ENCODE results near the gene PCDH8. TPM values are rescaled to one million over a fixed set of nuclear protein-coding genes. Genes with fewer than 3 reads are reported as not detected.

The PCDH8 gene
- total RNA-seq, 4 donors from 2014 or later: 0.04 to 0.84 TPM; not detected in 2

DNA sequence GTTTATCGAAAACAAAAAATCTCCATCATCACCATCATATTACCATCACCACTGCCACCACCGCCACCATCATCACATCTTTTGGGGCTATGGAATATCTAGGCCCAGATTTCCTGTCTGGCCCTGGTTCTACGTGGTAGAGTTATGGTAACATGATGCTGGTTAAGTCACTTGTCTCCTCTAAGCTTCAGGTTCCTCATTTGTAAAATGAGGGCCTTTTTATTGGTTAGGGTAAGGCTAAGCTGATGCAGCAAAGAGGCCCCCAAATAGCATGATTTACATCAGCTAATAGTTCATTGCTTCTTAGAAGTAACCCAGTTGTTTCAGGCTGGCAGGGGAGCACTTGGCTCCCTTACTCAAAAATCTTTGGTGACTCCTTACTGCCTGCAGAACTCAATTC is 37.9 kb downstream of the PCDH8 start:
- no peak for TF ChIP-seq POLR2A (IDR thresholded peaks at IDR 0.05)
- TF ChIP-seq, protein P1, sequence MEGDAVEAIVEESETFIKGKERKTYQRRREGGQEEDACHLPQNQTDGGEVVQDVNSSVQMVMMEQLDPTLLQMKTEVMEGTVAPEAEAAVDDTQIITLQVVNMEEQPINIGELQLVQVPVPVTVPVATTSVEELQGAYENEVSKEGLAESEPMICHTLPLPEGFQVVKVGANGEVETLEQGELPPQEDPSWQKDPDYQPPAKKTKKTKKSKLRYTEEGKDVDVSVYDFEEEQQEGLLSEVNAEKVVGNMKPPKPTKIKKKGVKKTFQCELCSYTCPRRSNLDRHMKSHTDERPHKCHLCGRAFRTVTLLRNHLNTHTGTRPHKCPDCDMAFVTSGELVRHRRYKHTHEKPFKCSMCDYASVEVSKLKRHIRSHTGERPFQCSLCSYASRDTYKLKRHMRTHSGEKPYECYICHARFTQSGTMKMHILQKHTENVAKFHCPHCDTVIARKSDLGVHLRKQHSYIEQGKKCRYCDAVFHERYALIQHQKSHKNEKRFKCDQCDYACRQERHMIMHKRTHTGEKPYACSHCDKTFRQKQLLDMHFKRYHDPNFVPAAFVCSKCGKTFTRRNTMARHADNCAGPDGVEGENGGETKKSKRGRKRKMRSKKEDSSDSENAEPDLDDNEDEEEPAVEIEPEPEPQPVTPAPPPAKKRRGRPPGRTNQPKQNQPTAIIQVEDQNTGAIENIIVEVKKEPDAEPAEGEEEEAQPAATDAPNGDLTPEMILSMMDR (IDR thresholded peaks at IDR 0.05): no peak
- no peak for DNase-seq (ENCODE audit: low spot score in 2 of 2)
- 83 to 85% methylated on average over 3 of the region's 3 CpGs for WGBS, 2 donors
- H3K4me3 ChIP-seq (ENCODE audit: low read depth, poor library complexity, severe bottlenecking): no peak overlapping the region
- intact Hi-C loops (cut with DNase I; ENCODE audit: low total_unique reads): no loop called here

- no peak for DNase-seq (ENCODE audit: low spot score in 2 of 2)
- no peak overlapping the region for H3K4me3 ChIP-seq (ENCODE audit: low read depth, poor library complexity, severe bottlenecking)
- 84% methylated on average over 5 of the region's 5 CpGs for WGBS, 2 donors
- intact Hi-C loops (cut with DNase I; ENCODE audit: low total_unique reads): no loop called here
- TF ChIP-seq, protein P1 (IDR thresholded peaks at IDR 0.05): no peak
- TF ChIP-seq POLR2A (IDR thresholded peaks at IDR 0.05): no peak
These were observed 38.4 kb downstream of the PCDH8 start for GRCh38 chr13:52810011-52810410.

DNA sequence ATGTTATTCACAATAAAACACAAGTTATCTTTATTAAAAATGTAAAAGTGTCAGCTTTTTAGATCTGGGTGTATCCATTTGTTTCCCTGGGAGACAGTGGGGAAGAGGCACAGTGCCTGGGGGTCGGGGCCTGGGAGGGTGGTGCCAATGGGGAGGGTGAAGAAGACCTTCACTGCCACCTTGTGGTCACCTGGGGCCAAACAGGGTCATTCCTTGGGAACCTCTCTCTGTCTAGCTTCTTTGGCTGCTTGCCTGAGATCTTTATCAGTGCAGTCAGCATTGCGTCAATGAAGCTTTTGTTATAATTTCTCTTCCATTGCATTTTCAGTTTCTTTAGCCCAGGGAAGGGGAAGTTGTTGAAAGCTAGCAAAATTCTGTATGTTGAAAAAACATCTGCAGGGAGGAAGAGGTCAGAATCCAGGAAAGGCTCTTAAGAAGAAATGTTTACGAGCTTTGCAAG is 39.1 kb downstream of the PCDH8 start:
- 27 to 29% methylated on average over 3 of the region's 3 CpGs for WGBS, 2 donors
- no peak for TF ChIP-seq POLR2A (IDR thresholded peaks at IDR 0.05)
- H3K4me3 ChIP-seq (ENCODE audit: low read depth, poor library complexity, severe bottlenecking): no peak overlapping the region
- intact Hi-C loops (cut with DNase I; ENCODE audit: low total_unique reads): loop anchor here (5.0 kb wide), 1 partner anchor 142 kb away; no protein-coding TSS in a partner anchor
- no peak for DNase-seq (ENCODE audit: low spot score in 2 of 2)

GRCh38 chr13:52808842-52809219 is 39.6 kb downstream of the PCDH8 start:
- intact Hi-C loops (cut with DNase I; ENCODE audit: low total_unique reads): loop anchor here (5.0 kb wide), 1 partner anchor 142 kb away; no protein-coding TSS in a partner anchor
- DNase-seq (ENCODE audit: low spot score in 2 of 2): no peak
- H3K4me3 ChIP-seq (ENCODE audit: low read depth, poor library complexity, severe bottlenecking): no peak overlapping the region
- TF ChIP-seq, protein P1 (IDR thresholded peaks at IDR 0.05): no peak
- TF ChIP-seq POLR2A (IDR thresholded peaks at IDR 0.05): no peak
- 74 to 87% methylated on average over 1 of the region's 1 CpG for WGBS, 2 donors

DNA sequence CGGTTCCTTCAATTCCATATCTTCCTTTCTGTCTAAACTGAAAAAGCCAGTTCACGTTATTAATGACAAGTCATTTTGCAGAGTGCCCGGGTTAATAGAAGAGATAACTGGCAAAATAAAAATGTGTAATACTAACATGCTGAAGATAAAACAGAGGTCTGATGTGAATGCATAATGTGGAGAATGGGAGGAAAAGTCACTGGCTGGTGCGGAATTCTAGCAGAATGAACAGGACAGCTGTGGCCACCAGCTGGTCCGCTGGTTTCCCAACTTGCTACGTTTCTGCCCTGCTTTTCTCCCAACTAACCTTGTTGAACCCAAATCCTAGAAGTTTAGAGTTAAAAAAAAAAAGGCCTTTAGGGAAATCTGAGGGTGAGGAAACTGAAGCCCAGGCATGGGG is 42.4 kb downstream of the PCDH8 start:
- intact Hi-C loops (cut with DNase I; ENCODE audit: low total_unique reads): loop anchor here (5.0 kb wide), 1 partner anchor 139 kb away; no protein-coding TSS in a partner anchor
- DNase-seq (ENCODE audit: low spot score in 2 of 2): no peak
- no peak overlapping the region for H3K4me3 ChIP-seq (ENCODE audit: low read depth, poor library complexity, severe bottlenecking)
- WGBS, 2 donors: 85 to 86% methylated on average over 6 of the region's 6 CpGs
- TF ChIP-seq POLR2A (IDR thresholded peaks at IDR 0.05): no peak
- TF ChIP-seq, protein P1 (IDR thresholded peaks at IDR 0.05): no peak

DNA sequence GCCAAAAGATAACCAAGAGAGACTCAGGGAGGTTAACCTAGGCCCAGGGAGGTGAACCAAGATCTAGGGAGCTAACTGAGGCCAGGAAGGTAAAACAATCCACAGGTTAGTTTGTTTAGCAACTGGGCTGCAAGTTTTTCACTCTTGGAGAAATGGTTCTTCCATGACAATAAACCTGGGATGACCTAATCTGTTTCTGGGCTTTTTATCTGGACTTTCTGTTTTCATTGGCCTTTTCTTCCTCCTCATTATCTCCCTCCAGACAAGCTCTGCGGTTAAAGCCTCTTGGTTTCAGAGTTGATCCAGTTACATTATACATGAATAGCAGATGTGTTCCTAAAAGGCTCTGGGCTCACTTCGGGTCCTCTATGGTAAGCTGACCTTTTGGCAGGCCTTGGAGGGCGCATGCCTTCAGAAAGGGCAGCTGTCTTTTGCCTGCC is 44.2 kb downstream of the PCDH8 start:
- whole genome bisulfite sequencing, 2 donors: 79 to 84% methylated on average over 3 of the region's 3 CpGs
- DNase-seq (ENCODE audit: low spot score in 2 of 2): no peak
- intact Hi-C loops (cut with DNase I; ENCODE audit: low total_unique reads): no loop called here
- H3K4me3 ChIP-seq (ENCODE audit: low read depth, poor library complexity, severe bottlenecking): no peak overlapping the region
- no peak for TF ChIP-seq POLR2A (IDR thresholded peaks at IDR 0.05)
- TF ChIP-seq, protein P1 (IDR thresholded peaks at IDR 0.05): no peak

All from lower leg skin (tissue), 4 donors.